Measurements from ENCODE around the gene IST1.
A peak's percentile ranks its signal among the peaks of the same experiment; 100 is the strongest.
"Not testable (repeated sequence)": the region's sequence is repeated elsewhere in the genome, so short reads cannot be mapped to it uniquely, and the experiment has no call there.

IST1 gene

GRCh38 chr16:71882505-71883167 is 12.7 kb upstream of the IST1 start:
- DNase-seq (ENCODE audit: low read depth): peak; percentile 60

GRCh38 chr16:71883168-71883848 is 12.0 kb upstream of the IST1 start:
- DNase-seq (ENCODE audit: low read depth): peak; percentile 42

- peak; percentile 75 for DNase-seq (ENCODE audit: low read depth)
Measured at GRCh38 chr16:71883849-71884638, 11.3 kb upstream of the IST1 start, which contains the start of gene ZNF821. TSS of gene ZNF821 (minus strand) at chr16:71884182. CDS start at chr16:71879946, 4,236 bp downstream.

- DNase-seq (ENCODE audit: low read depth): no peak
Measured at GRCh38 chr16:71885261-71885650, 10.1 kb upstream of the IST1 start.

- no peak for DNase-seq (ENCODE audit: low read depth)
Measured at GRCh38 chr16:71889147-71889546, 6.2 kb upstream of the IST1 start.

GRCh38 chr16:71893888-71894228 is 1.5 kb upstream of the IST1 start:
- DNase-seq (ENCODE audit: low read depth): no peak

GRCh38 chr16:71894229-71894920 is 956 bp upstream of the IST1 start:
- DNase-seq (ENCODE audit: low read depth): peak; percentile 17

GRCh38 chr16:71895679-71896365 is 491 bp downstream of the IST1 start:
- DNase-seq (ENCODE audit: low read depth): no peak

GRCh38 chr16:71896764-71897368 is 1.5 kb downstream of the IST1 start:
- DNase-seq (ENCODE audit: low read depth): no peak

- no peak for DNase-seq (ENCODE audit: low read depth)
Measured at GRCh38 chr16:71899171-71899570, 3.8 kb downstream of the IST1 start.

- no peak for DNase-seq (ENCODE audit: low read depth)
Measured at GRCh38 chr16:71902656-71903365, 7.5 kb downstream of the IST1 start.

- DNase-seq (ENCODE audit: low read depth): no peak
Measured at GRCh38 chr16:71903608-71904007, 8.3 kb downstream of the IST1 start.

GRCh38 chr16:71904239-71904638 is 8.9 kb downstream of the IST1 start:
- no peak for DNase-seq (ENCODE audit: low read depth)

- DNase-seq (ENCODE audit: low read depth): not testable (repeated sequence)
Measured at GRCh38 chr16:71905765-71906164, 10.4 kb downstream of the IST1 start.

- no peak for DNase-seq (ENCODE audit: low read depth)
Measured at GRCh38 chr16:71911121-71911520, 15.8 kb downstream of the IST1 start.

GRCh38 chr16:71912534-71913275 is 17.4 kb downstream of the IST1 start:
- DNase-seq (ENCODE audit: low read depth): no peak

- DNase-seq (ENCODE audit: low read depth): no peak
Measured at GRCh38 chr16:71914802-71915201, 19.5 kb downstream of the IST1 start.

GRCh38 chr16:71915350-71915749 is 20.0 kb downstream of the IST1 start:
- no peak for DNase-seq (ENCODE audit: low read depth)

- DNase-seq (ENCODE audit: low read depth): no peak
Measured at GRCh38 chr16:71916397-71916920, 21.1 kb downstream of the IST1 start.

GRCh38 chr16:71917900-71918299 is 22.6 kb downstream of the IST1 start:
- DNase-seq (ENCODE audit: low read depth): no peak
